HG03135 (cell line): ENCODE results near the gene COL23A1.

Experiments
- ATAC-seq: cut with Tn5 transposase; IDR thresholded peaks from one replicate; pipeline ENCODE4 v1.9.1; 2021; ENCODE audit warnings: mild to moderate bottlenecking, moderate library complexity; ENCODE audit not compliant: unreplicated experiment

Gene COL23A1

DNA sequence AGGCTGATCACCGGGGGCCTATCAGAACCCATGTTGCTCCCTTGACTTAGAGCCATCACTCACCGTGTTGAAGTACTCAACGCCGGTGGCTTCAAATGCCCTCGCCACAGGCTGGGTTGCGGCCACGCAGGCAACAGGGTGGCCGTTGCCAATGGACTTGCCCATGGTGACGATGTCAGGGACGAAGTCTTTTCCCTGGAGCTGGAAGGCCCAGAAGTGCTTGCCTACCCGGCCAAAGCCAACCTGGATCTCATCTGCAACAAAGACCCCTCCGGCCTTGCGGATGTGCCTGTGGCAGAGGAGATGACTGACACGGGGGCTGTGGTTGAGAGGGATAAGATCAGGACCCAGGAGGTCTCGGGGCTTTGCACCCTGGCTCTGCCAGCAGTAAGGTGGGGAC lies 367.9 kb downstream of the COL23A1 start:
- no peak for ATAC-seq

DNA sequence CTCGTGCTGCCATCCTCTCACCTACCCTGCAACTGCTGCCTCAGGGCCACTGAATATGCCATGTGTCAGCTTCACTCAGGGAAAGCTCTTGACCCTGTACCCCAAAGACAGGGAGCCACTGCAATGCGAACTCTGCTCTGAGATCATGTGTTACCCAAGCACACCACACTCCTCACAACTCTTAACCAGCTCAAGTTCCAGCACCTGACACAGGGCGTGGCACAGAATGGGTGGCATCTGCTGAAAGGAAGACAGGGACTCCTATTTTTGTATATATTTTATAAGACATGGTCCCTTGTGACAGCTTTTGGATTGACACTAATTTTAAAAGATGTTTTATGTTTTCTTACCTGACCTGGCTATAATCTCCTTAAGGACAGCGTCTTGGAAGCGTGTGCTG lies 368.3 kb downstream of the COL23A1 start:
- no peak for ATAC-seq

DNA sequence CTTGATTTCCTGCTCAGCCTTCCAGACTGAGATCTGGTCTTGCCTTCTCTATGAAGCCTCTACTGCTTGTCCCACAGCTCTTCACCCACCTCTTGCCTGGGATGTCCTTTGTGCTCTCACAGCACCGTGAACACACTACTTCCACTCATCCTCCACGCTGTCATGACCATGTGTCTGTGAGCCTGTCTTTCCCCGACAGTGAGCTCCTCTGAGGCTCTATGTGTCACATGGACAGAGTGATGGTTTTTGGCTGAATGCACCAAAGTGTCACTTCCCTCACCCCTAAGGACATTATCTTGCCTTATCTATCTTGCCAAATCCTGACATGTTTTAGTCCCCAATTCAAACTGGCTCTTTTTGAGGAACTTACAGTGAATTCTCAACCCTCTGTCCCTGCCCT lies 368.9 kb downstream of the COL23A1 start:
- ATAC-seq: no peak

DNA sequence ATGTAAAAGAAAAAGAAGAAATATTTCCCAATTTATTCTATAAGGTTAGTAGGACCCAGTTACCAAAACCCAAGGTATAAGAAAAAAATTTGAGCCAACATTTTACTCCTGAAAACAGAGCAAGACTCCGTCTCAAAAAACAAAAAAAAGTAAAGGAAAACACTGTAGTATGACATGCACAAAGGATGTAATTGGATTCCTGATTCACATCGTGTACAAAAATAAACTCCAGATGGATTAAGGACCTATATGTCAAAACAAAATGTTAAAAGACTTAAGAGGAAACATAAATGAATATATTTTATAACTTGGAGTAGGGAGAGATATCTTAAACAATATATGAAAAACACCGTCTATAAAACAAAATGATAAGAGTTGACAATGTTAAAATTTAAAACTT lies 371.4 kb downstream of the COL23A1 start:
- no peak for ATAC-seq

DNA sequence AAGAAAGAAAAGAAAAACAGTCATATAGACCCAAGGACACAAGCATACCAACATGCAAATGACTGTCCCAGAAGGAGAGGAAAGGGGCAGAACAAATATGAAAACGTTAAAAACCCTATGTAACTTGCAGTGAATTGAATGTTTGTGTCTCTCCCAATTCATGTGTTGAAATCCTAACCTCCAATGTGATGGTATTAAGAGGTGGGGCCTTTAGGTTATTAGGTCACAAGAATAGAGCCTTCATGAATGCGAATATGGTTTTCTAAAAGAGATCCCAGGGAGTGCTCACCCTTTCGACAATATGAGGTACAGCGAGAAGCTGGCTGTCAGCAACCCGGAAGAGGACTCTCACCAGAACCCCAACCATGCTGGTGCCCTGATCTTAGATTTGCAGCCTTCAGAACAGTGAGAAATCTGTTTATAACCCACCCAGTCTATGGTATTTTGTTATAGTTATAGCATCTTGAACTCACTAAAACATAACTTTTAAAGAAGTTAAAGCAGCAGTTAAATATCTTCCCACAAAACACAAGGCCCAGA lies 371.9 kb downstream of the COL23A1 start:
- ATAC-seq: no peak

DNA sequence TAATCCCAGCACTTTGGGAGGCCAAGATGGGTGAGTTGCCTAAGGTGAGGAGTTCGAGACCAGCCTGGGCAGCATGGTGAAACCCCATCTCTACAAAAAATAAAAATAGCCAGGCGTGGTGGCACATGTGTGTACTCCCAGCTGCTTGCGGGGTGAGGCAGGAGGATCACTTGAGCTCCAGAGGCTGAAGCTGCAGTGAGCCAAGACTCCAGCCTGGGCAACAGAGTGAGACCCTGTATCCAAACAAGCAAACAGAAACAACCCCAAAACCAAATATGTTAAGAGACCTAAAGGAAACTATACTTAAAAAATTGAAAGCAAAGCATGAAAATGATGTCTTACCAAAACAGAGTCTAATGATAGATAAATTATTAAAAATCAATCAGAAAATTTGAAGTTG lies 373.4 kb downstream of the COL23A1 start:
- no peak for ATAC-seq

DNA sequence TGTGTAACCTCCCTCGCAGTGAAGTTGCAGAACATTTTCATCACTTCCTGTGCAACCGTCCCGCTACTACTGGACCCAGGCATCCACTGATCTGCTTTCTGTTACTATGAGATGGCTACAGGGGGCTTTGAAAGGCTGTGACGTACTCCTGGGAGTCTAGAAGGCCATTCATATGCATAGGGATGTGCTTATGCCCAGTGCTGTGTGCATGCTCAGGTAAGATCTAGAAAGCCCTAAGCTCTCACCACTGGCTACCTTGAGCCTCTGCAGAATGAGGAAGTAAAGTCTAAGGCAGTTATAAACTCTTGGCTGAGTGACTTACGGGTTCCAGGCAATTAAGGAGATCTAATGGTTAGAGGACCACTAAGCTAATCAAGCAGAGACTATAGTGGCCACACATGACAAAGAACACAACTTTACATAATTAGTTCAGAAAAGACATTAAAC lies 374.1 kb downstream of the COL23A1 start:
- ATAC-seq: no peak

DNA sequence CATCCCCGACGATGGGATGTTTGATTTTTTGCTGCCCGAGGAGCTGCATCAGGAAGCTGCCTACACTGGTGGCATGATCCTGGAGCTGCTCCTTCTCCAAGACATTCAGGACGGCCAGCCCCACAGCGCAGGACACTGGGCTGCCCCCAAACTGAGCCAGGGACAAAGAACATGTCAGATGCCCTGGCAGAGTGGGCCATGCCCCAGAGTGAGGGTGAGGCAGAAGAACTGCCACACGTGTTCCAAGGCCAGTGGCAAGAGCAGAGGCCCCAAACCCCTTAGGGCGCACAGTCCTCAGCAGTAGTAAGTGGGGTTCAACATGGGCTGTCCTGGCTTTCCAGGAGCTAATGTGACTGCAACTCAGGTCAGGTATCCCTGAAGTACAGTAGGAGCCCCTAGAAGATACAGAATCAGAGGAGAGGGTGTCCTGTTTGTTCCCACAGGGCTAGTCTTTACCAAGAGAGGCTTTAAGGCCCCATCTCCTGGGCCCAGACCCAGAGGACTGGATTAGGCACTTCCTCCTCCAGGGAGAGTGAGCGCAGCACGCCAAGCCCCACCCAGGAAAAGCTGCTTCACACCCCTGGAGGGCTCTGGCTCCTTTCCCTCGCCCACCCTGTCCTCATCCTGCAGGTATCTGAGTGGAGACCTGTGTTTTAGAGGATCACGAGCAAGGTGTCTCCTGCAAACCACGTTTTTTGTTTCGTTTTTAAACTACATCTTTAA lies 374.8 kb downstream of the COL23A1 start:
- ATAC-seq: no peak

DNA sequence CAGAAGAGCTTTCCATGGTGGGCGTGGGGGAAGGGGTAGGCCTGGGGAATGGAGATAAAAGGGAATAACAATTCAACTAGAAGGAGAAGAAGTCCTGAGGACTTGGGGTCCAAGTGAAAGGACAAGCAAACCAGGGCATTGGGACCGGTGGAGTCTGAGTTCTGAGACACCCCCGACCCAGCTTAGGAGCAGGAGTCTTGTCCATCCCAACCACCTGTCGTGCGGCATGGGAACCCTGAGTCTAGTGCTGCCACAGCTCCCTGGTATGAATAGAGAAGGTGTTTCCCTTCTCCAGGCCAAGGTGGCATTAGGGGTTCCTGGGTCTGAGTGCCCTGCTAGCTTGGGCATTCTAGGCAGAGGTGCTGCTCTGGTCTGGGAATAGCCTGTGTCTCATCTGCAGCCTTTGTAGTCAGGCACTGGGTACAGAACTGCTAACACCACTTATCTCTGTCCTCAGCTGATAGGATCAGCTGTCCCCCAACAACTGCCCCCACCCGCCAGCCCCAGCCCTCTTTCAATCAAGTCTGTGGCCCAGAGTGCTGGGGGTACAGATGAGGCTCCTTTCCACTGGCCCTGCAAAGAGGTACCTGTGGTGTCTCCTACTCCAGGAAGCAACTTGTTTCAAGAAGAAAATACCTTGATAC lies 375.9 kb downstream of the COL23A1 start:
- no peak for ATAC-seq

DNA sequence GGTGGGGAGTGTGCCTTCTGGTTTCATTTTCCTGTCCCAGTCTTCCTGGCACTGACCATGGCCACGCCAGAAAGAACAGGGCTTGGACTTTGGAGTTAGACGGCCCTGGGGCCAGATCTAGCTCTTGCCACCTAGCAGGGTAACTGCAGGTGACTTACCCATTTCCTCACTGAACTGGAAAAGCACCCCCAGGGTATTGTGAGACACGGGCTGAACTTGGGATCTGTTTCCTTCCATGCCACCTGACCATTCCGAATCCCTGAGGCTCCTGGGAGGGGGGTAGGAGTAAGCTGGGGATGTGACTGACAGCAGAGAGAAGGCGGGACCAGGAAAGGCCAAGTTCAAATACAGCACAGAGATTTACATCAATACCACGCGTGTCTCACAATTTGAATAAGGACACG lies 376.4 kb downstream of the COL23A1 start:
- no peak for ATAC-seq

DNA sequence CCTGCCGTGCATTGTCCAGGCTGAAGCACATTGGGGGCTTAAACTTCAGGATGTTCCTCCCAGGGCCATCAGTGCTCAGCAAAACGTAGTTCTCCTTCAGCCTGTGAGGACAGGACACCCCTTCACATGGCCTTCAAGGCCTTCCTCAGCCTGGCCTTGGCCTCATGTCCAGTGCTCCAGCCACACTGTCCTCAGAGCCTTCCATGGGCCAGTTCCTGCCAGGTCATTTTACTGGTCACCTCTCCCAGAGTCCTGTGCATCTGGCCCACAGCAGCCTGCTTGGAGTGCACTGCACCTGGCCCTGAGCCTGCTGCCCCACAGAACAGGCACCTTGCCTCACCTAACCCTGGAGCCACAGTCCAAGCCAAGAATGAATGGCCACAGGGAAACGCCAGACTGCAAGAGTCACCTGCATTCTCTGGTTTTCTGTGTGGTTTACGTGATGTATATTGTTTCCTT lies 377.2 kb downstream of the COL23A1 start:
- no peak for ATAC-seq

DNA sequence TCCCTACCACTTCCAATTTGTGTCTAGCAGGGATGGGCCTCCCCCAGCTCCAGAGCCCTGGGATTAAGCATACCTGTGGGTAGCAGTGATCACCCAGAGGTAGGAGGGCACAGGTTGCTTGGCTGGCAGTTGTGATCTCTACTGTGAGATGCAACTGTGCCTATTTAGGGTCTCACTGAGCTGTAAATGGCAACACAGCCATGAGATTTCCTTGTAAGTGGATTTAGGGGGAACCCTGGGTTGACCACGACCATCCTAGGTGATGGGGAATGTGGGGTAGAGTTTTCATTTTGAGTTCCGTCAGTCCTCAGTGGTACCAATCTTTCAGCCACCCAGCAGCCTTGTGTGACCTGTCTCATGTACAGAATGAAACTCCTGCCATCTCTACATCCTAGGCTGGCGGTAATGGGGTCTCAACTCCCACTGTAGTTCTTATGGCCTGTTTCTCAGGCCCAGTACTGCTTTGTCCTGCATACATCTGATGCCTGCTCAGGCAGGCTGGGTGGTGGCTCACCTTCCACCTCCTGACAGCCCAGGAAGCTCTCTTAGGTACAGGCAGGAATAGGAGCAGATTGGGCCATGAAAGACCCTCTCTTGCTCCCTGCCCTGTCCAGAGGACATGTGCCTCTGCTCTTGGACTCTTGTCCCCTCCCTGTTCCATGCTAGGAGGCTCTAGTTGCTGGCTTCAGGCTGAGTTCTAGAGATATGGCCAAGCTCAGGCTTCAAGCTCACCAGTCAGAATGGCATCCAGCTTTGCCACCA lies 377.8 kb downstream of the COL23A1 start:
- no peak for ATAC-seq

DNA sequence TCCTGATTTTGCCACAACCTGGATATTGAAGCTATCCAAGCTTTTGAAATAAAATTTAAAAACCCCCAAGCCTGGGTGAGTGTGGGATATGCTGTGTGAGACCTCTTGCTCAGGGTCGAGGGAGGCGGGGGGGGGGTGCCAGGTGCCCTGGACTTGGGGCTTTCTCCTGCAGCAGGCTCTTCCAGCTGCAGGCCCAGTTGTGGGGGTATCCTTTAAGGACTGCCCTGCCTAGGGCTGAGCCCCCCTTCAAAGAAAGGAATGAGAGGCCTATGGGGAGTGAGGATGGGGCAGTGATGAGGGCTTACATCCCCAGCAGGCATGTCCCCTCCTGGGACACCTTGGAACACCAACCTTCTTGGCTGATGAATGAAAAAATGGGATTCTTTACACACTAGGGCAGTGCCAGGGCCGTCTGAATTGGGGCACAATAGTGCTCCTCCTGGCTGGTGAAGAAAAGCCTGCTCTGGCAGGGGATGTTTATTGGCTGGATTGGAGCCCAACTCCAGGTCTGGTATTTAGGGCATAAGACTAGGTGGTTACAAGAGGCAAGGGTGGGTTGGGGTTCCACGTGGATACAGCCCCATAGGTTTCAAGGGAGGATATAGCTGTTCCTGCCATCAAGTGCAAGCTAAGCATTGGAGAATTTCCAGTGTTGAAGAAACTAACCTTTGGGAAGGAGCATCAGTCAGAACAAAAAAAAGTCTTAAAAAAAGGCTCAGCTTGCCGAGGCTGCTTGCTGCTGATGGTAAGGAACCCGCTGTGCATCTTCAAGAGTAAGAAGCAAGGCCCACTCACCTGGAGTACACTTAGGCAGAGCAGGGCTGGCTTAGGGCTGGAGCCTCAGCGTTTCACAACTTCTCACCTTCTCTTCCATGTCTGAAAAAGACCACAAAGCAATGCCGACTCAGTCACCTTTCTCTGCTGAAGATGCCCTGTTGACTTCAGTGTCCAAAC lies 378.8 kb downstream of the COL23A1 start:
- no peak for ATAC-seq

DNA sequence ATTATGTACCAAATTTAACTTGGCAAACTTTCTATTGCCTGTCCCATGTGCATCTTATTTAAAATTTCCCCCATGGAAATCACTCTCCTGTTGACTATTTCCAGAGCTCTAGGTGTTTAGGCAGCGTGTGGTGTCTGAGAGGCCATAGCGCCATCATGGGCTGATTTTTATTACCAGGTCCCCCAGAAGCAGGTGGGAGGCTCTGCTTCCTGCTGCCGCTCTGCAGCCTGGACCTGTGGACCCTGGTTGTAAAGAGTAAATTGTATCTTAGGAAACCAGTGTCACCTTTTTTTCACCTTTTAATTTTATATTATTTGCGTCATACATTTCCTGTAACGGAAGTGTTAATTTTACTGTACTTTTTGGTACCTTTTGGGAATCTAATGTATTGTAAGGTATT lies 379.5 kb downstream of the COL23A1 start:
- ATAC-seq: no peak

DNA sequence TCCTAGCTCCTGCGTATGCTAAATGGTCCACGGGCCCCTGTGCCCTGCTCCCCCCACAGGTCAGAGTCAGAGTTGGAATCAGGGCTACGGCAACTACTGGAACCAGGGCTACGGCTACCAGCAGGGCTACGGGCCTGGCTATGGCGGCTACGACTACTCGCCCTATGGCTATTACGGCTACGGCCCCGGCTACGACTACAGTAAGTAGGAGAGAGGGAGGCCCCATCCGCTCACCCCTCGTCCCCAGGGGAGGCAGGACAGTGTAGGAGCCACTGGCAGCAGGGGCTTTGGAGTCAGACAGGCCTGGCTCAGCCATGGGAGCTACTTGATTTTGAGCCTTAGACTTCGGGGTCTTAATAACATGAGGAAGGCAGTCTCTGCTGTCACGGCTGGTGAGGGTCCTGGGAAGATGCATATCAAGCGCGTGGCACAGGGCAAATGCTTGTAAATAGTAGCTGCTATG lies 380.1 kb downstream of the COL23A1 start:
- no peak for ATAC-seq

DNA sequence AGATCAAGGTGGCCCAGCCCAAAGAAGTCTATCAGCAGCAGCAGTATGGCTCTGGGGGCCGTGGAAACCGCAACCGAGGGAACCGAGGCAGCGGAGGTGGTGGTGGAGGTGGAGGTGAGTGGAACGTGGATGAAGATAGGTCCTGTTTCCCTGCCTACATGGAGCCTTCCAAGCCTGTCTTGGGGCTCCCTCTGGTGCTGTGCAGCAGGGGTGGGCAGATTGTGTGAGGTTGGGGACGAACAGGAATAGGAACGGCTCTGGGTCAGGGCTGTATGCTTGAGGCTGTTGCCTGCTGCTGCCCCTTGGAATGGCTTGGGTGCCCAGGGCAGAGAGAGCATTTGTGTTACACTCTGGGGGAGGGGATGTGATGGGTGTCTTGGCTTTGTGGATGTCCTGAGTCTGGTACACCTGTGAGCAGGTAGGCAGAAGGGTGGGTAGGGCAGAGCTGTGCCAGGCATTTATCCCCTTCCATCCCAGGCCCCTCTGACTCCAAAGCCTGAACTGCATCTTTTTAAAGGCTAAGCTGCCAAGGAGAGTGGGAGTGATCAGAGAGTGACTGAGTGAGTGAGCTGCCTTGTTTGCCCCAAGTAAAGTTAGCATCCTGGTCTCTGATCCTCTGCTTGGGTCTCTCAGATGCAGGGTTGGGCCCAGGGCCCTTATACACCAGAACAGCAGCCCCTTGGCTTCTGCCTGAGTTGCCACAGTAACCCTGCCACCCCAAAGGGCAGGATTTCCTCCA lies 380.7 kb downstream of the COL23A1 start:
- ATAC-seq: no peak

DNA sequence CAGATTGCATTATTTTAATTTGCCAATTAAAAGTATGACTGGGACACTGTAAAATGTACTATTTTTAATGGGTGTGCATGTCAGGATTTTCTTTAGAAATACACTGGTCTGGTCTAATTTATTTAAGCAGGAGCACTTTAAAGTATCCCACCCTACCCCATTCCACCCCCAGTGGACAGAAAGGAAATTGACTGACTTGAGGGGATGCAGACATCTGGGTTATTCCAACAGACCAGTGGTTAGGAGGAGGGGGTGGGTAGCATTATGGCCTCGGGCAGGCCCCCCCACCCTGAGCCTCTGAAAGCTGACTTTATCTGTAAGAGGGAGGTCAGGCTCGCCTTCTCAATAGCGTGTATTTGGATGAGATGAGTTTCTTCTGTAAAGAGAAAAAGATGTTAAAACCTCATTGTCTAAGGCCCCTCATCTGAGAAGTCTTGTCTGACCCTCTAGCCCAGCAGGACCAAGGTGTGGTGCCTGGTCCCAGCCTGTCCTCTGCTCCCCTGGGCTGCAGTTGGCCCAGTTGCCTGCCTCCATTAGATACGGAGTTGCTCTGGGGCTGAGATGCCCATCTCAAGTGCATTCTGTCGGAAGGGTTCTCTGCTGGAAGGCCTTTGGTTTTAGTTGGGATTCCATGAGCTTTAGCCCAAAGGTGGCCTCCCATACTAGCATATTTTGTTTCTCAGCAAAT lies 381.5 kb downstream of the COL23A1 start:
- ATAC-seq: no peak

DNA sequence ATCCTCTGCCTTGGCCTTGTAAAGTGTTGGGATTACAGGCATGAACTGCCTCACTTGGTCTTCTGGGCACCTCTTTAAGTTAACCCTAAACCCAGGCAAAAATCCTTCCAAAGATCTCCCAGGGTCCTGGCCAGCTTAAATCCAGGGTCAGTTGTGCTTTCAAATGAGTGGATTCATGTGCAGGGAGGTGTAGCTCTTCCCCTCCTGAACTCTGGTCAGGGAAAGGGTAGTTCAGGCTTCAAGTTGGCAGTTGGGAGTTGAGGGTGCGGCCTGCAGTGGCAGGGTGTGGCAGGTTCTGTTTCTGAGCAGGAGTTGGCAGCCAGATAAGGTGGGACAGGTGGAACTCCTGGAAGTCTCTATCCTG lies 382.3 kb downstream of the COL23A1 start:
- no peak for ATAC-seq
